ENCODE results near the gene CACNA2D3. TPM values are rescaled to one million over a fixed set of nuclear protein-coding genes. Genes with fewer than 3 reads are reported as not detected.

Gene CACNA2D3
- total RNA-seq, 1 experiment from 2014 or later = not detected

GRCh38 chr3:54486317-54486716, 364.0 kb downstream of the CACNA2D3 start:
- Histone ChIP-seq H3K27ac (ENCODE audit: low read length) (no peak overlapping the region), H3K4me3 (ENCODE audit: low read length) (no peak overlapping the region), H4K20me1 (ENCODE audit: low read length) (no peaks in the 10 kb centered on the region), H3K4me1 (ENCODE audit: insufficient read depth, low read length) (no peaks in the 10 kb centered on the region), H3K4me2 (ENCODE audit: low read length) (no peak overlapping the region), H3K36me3 (ENCODE audit: low read depth, low read length) (no peaks in the 10 kb centered on the region), H3K9me3 (ENCODE audit: low read length) (no peaks in the 10 kb centered on the region), H3K79me2 (ENCODE audit: low read length) (no peaks in the 10 kb centered on the region), H3K9me2 (replicated peaks; ENCODE audit: low read length) (no peaks in the 10 kb centered on the region), H3K9ac (ENCODE audit: low read length) (no peak overlapping the region), H2AFZ (ENCODE audit: low read length) (no peak overlapping the region), H3F3A (ENCODE audit: low read length, unreplicated experiment) (no peaks in the 10 kb centered on the region), H3K27me3 (ENCODE audit: low read length) (no peaks in the 10 kb centered on the region)
- ATAC-seq (no peak), DNase-seq (no peak)
- no TSS peak for BruUV-seq (replicated peaks)
- ChIA-PET CTCF (no interaction called here), POLR2A (ENCODE audit: unreplicated experiment) (no interaction called here)
- no peak for TF ChIP-seq EZH2 (IDR thresholded peaks at IDR 0.05; ENCODE audit: low read length, unreplicated experiment)
- TF ChIP-seq EZH2phosphoT487 (IDR thresholded peaks at IDR 0.05; ENCODE audit: borderline replicate concordance, low read length) = no peak
- no peak for TF ChIP-seq CTCF (conservative IDR thresholded peaks at IDR 0.05; ENCODE audit: low read depth, low read length)
- intact Hi-C loops (cut with micrococcal nuclease) = no loop called here

GRCh38 chr3:54488297-54488696, 365.9 kb downstream of the CACNA2D3 start:
- no peaks in the 10 kb centered on the region for H3K36me3 ChIP-seq (ENCODE audit: low read depth, low read length)
- H3K4me1 ChIP-seq (ENCODE audit: insufficient read depth, low read length) = no peaks in the 10 kb centered on the region
- H3K4me3 ChIP-seq (ENCODE audit: low read length) = no peak overlapping the region
- DNase-seq = no peak
- no peak overlapping the region for H2AFZ ChIP-seq (ENCODE audit: low read length)
- no peaks in the 10 kb centered on the region for H3K79me2 ChIP-seq (ENCODE audit: low read length)
- no peaks in the 10 kb centered on the region for H3F3A ChIP-seq (ENCODE audit: low read length, unreplicated experiment)
- H3K9me2 ChIP-seq (replicated peaks; ENCODE audit: low read length) = no peaks in the 10 kb centered on the region
- POLR2A ChIA-PET (ENCODE audit: unreplicated experiment) = no interaction called here
- no peak for ATAC-seq
- no peaks in the 10 kb centered on the region for H4K20me1 ChIP-seq (ENCODE audit: low read length)
- H3K9me3 ChIP-seq (ENCODE audit: low read length) = no peaks in the 10 kb centered on the region
- no TSS peak for BruUV-seq (replicated peaks)
- CTCF ChIA-PET = no interaction called here
- intact Hi-C loops (cut with micrococcal nuclease) = no loop called here
- no peaks in the 10 kb centered on the region for H3K27me3 ChIP-seq (ENCODE audit: low read length)
- TF ChIP-seq CTCF (conservative IDR thresholded peaks at IDR 0.05; ENCODE audit: low read depth, low read length) = no peak
- no peak for TF ChIP-seq EZH2phosphoT487 (IDR thresholded peaks at IDR 0.05; ENCODE audit: borderline replicate concordance, low read length)
- TF ChIP-seq EZH2 (IDR thresholded peaks at IDR 0.05; ENCODE audit: low read length, unreplicated experiment) = no peak
- no peak overlapping the region for H3K4me2 ChIP-seq (ENCODE audit: low read length)
- H3K9ac ChIP-seq (ENCODE audit: low read length) = no peak overlapping the region
- H3K27ac ChIP-seq (ENCODE audit: low read length) = no peak overlapping the region

DNA sequence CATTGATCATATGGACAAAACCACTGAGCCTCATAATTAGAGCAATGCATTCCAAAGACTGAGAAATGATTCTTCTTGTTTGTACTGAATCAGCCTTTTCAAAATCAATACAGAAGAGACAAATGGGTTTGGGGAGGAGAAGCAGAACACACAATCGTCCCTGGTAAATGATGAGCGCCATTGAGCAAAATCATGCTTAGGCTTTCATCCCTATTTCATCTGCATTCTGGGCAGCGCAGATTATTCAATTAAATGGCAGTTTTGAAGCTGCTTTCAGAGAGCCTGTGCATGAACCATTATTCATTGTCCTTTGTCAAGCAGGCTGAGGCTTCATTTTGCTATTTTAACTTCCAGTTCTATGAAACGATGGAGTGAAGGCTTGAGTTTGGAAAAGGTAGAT, 371.9 kb downstream of the CACNA2D3 start:
- Histone ChIP-seq H3K79me2 (ENCODE audit: low read length) (no peaks in the 10 kb centered on the region), H3K27me3 (ENCODE audit: low read length) (no peaks in the 10 kb centered on the region), H2AFZ (ENCODE audit: low read length) (no peak overlapping the region), H4K20me1 (ENCODE audit: low read length) (no peaks in the 10 kb centered on the region), H3K9ac (ENCODE audit: low read length) (no peak overlapping the region), H3K36me3 (ENCODE audit: low read depth, low read length) (no peaks in the 10 kb centered on the region), H3K4me3 (ENCODE audit: low read length) (no peak overlapping the region), H3K27ac (ENCODE audit: low read length) (no peak overlapping the region), H3K9me2 (replicated peaks; ENCODE audit: low read length) (no peaks in the 10 kb centered on the region), H3K4me2 (ENCODE audit: low read length) (no peak overlapping the region), H3F3A (ENCODE audit: low read length, unreplicated experiment) (no peaks in the 10 kb centered on the region), H3K9me3 (ENCODE audit: low read length) (no peaks in the 10 kb centered on the region; the same call in 1 of the 2 replicates), H3K4me1 (ENCODE audit: insufficient read depth, low read length) (no peaks in the 10 kb centered on the region)
- ATAC-seq = no peak
- TF ChIP-seq EZH2 (IDR thresholded peaks at IDR 0.05; ENCODE audit: low read length, unreplicated experiment) (no peak), EZH2phosphoT487 (IDR thresholded peaks at IDR 0.05; ENCODE audit: borderline replicate concordance, low read length) (no peak), CTCF (conservative IDR thresholded peaks at IDR 0.05; ENCODE audit: low read depth, low read length) (no peak)
- ChIA-PET POLR2A (ENCODE audit: unreplicated experiment) (no interaction called here), CTCF (no interaction called here)
- intact Hi-C loops (cut with micrococcal nuclease) = no loop called here
- BruUV-seq (replicated peaks) = no TSS peak
- DNase-seq = no peak
